ENCODE measurements around the gene C3orf18. TPM values are rescaled to one million over a fixed set of nuclear protein-coding genes. Genes with fewer than 3 reads are reported as not detected.

Gene C3orf18
- total RNA-seq, 1 donor from 2014 or later = 3.9 TPM

- no peak overlapping the region for H3K27ac Mint-ChIP-seq (ENCODE audit: unreplicated experiment)
- no peaks in the 10 kb centered on the region for H3K36me3 Mint-ChIP-seq (ENCODE audit: unreplicated experiment)
- no peak for DNase-seq (ENCODE audit: extremely low spot score, unreplicated experiment)
- no peak overlapping the region for H3K4me3 Mint-ChIP-seq (ENCODE audit: unreplicated experiment)
- peaks cover 24% of the 10 kb centered on the region for H3K27me3 Mint-ChIP-seq (ENCODE audit: unreplicated experiment)
- H3K4me1 Mint-ChIP-seq (ENCODE audit: unreplicated experiment) = peaks cover 7% of the 10 kb centered on the region
- no peak for TF ChIP-seq CTCF (IDR thresholded peaks at IDR 0.05)
- H3K9me3 Mint-ChIP-seq (ENCODE audit: unreplicated experiment) = no peaks in the 10 kb centered on the region
These were observed 57.2 kb downstream of the C3orf18 start for GRCh38 chr3:50510325-50510724.

GRCh38 chr3:50509715-50510114, 57.8 kb downstream of the C3orf18 start:
- DNase-seq (ENCODE audit: extremely low spot score, unreplicated experiment) = no peak
- Mint-ChIP-seq H3K36me3 (ENCODE audit: unreplicated experiment) (no peaks in the 10 kb centered on the region), H3K27me3 (ENCODE audit: unreplicated experiment) (peaks cover 30% of the 10 kb centered on the region), H3K9me3 (ENCODE audit: unreplicated experiment) (no peaks in the 10 kb centered on the region), H3K27ac (ENCODE audit: unreplicated experiment) (no peak overlapping the region), H3K4me1 (ENCODE audit: unreplicated experiment) (peaks cover under 1% of the 10 kb centered on the region), H3K4me3 (ENCODE audit: unreplicated experiment) (no peak overlapping the region)
- no peak for TF ChIP-seq CTCF (IDR thresholded peaks at IDR 0.05)

- H3K9me3 Mint-ChIP-seq (ENCODE audit: unreplicated experiment) = no peaks in the 10 kb centered on the region
- no peak for DNase-seq (ENCODE audit: extremely low spot score, unreplicated experiment)
- H3K4me1 Mint-ChIP-seq (ENCODE audit: unreplicated experiment) = no peaks in the 10 kb centered on the region
- peaks cover 35% of the 10 kb centered on the region for H3K27me3 Mint-ChIP-seq (ENCODE audit: unreplicated experiment)
- no peaks in the 10 kb centered on the region for H3K36me3 Mint-ChIP-seq (ENCODE audit: unreplicated experiment)
- no peak for TF ChIP-seq CTCF (IDR thresholded peaks at IDR 0.05)
- H3K4me3 Mint-ChIP-seq (ENCODE audit: unreplicated experiment) = no peak overlapping the region
- no peak overlapping the region for H3K27ac Mint-ChIP-seq (ENCODE audit: unreplicated experiment)
These were observed 58.7 kb downstream of the C3orf18 start for GRCh38 chr3:50508821-50509220.

Other genes starting within 250 kb of the C3orf18 start
- gene HYAL2, start 245.0 kb downstream of the C3orf18 start, total RNA-seq = 34.1 and 37.0 TPM in 2 replicates
- 16.9 and 18.3 TPM in 2 replicates for gene TUSC2, start 239.5 kb downstream of the C3orf18 start, total RNA-seq
- 12.8 and 13.7 TPM in 2 replicates for gene RASSF1, start 226.9 kb downstream of the C3orf18 start, total RNA-seq
- 0.50 and 1.6 TPM in 2 replicates for gene ZMYND10, start 222.0 kb downstream of the C3orf18 start, total RNA-seq
- gene NPRL2, start 217.0 kb downstream of the C3orf18 start, total RNA-seq = 21.0 and 25.9 TPM in 2 replicates
- gene CYB561D2, start 216.9 kb downstream of the C3orf18 start, total RNA-seq = 17.2 and 18.2 TPM in 2 replicates
- 63.2 and 69.0 TPM in 2 replicates for gene TMEM115, start 208.2 kb downstream of the C3orf18 start, total RNA-seq
- 0.13 and 0.27 TPM in 2 replicates for gene CACNA2D2, start 64.1 kb downstream of the C3orf18 start, total RNA-seq
- 19.9 and 23.1 TPM in 2 replicates for gene HEMK1, start 1.8 kb upstream of the C3orf18 start, total RNA-seq
- gene CISH, start 44.0 kb upstream of the C3orf18 start, total RNA-seq = 1.7 and 2.4 TPM in 2 replicates
- 24.8 and 31.9 TPM in 2 replicates for gene MAPKAPK3, start 49.4 kb upstream of the C3orf18 start, total RNA-seq
- 0.24 and 0.34 TPM in 2 replicates for gene DOCK3, start 107.2 kb upstream of the C3orf18 start, total RNA-seq

Measured in osteocyte (in vitro differentiated cells).